Measurements from ENCODE around the gene PFDN6. TPM values are rescaled to one million over a fixed set of nuclear protein-coding genes. Genes with fewer than 3 reads are reported as not detected.

PFDN6 gene
- total RNA-seq, 1 donor from 2014 or later: 47.8 TPM

DNA sequence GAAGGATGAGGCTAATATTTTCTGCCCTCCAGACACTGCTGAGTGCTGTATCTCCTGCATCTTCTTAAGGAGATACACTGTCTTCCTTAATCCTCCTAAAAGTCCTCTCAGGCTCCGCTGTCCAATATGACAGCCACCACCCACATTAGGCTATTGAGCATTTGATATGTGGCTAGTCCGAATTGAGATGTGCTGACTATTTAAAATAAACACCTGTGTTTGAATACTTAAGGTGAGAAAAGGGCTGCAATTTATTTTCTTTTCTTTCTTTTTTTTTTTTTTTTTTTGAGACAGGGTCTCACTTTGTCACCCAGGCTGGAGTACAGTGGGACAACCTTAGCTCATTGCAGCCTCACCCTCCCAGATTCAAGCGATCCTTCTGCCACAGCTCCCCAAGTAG, 12.5 kb downstream of the PFDN6 start:
- intact Hi-C loops (cut with micrococcal nuclease): no loop called here
- Histone ChIP-seq H3K27me3 (ENCODE audit: low read depth) (no peaks in the 10 kb centered on the region), H3K4me1 (peaks cover 67% of the 10 kb centered on the region), H3K27ac (replicated peaks) (no peak overlapping the region), H3K9me3 (replicated peaks) (no peaks in the 10 kb centered on the region), H3K4me3 (no peak overlapping the region), H3K36me3 (peaks cover 37% of the 10 kb centered on the region)
- no peak for DNase-seq
- TF ChIP-seq CTCF (IDR thresholded peaks at IDR 0.05; ENCODE audit: borderline replicate concordance): no peak

GRCh38 chr6:33304216-33304615, 14.8 kb downstream of the PFDN6 start:
- no peaks in the 10 kb centered on the region for H3K27me3 ChIP-seq (ENCODE audit: low read depth)
- H3K36me3 ChIP-seq: peaks cover 37% of the 10 kb centered on the region
- H3K4me1 ChIP-seq: peaks cover 44% of the 10 kb centered on the region
- no peak overlapping the region for H3K4me3 ChIP-seq
- no peaks in the 10 kb centered on the region for H3K9me3 ChIP-seq (replicated peaks)
- no peak overlapping the region for H3K27ac ChIP-seq (replicated peaks)
- TF ChIP-seq CTCF (IDR thresholded peaks at IDR 0.05; ENCODE audit: borderline replicate concordance): no peak
- intact Hi-C loops (cut with micrococcal nuclease): no loop called here
- no peak for DNase-seq

DNA sequence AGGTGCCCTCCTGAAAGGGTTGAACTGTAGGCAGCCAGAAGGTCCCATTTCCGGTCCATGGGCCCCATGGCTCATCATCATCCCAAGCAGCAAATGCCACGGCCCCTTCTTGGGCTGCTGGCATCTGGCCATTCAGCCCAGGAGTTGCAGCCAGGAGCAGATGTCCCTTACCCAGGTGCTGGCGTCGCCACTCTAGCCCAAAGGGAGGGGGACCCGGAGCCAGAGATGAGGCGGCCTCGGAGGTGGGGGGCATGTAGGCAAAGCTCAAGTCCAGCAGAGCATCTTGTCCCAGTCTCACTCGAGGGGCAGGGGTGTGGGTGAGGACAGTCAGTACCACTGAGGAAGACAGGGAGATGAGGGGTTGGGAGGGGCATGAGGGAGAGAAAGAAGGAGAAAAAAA, 15.7 kb downstream of the PFDN6 start:
- peaks cover 36% of the 10 kb centered on the region for H3K4me1 ChIP-seq
- no peak overlapping the region for H3K4me3 ChIP-seq
- H3K27ac ChIP-seq (replicated peaks): no peak overlapping the region
- no peak for DNase-seq
- no peaks in the 10 kb centered on the region for H3K9me3 ChIP-seq (replicated peaks)
- H3K36me3 ChIP-seq: peaks cover 37% of the 10 kb centered on the region
- H3K27me3 ChIP-seq (ENCODE audit: low read depth): no peaks in the 10 kb centered on the region
- intact Hi-C loops (cut with micrococcal nuclease): no loop called here
- TF ChIP-seq CTCF (IDR thresholded peaks at IDR 0.05; ENCODE audit: borderline replicate concordance): no peak

DNA sequence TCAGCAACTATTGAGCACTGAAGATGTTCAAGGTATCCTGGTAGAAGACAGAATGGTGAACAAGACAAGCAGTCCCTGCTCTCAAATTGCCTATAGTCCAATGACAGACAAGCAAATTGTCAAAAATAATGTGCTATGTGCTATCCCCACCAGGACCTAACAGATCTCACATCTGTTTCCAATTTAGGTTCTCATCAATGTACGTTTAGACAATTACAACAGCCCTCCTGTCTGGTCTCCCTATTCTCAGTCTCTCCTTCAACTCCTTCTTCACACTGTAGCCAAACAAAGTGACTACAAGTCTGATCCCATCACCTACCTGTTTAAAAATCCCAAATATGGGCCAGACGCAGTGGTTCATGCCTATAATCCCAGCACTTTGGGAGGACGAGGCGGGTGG, 17.0 kb downstream of the PFDN6 start:
- peaks cover 35% of the 10 kb centered on the region for H3K4me1 ChIP-seq
- no peaks in the 10 kb centered on the region for H3K27me3 ChIP-seq (ENCODE audit: low read depth)
- intact Hi-C loops (cut with micrococcal nuclease): no loop called here
- H3K36me3 ChIP-seq: peaks cover 47% of the 10 kb centered on the region
- TF ChIP-seq CTCF (IDR thresholded peaks at IDR 0.05; ENCODE audit: borderline replicate concordance): no peak
- no peak overlapping the region for H3K27ac ChIP-seq (replicated peaks)
- no peaks in the 10 kb centered on the region for H3K9me3 ChIP-seq (replicated peaks)
- DNase-seq: no peak
- H3K4me3 ChIP-seq: no peak overlapping the region

- no peaks in the 10 kb centered on the region for H3K27me3 ChIP-seq (ENCODE audit: low read depth)
- peak overlapping the region; percentile 96 for H3K27ac ChIP-seq (replicated peaks)
- intact Hi-C loops (cut with micrococcal nuclease): no loop called here
- peaks cover 70% of the 10 kb centered on the region for H3K4me1 ChIP-seq
- H3K9me3 ChIP-seq (replicated peaks): no peaks in the 10 kb centered on the region
- peaks cover 10% of the 10 kb centered on the region for H3K36me3 ChIP-seq
- peak overlapping the region; percentile 88 for H3K4me3 ChIP-seq
- peak; percentile 40 for DNase-seq
- TF ChIP-seq CTCF (IDR thresholded peaks at IDR 0.05; ENCODE audit: borderline replicate concordance): no peak
These were observed 23.1 kb downstream of the PFDN6 start for GRCh38 chr6:33312361-33313104.

Measured in left ventricle myocardium inferior (tissue), 1 donor.